ENCODE measurements around the gene SEC16A.

SEC16A gene

GRCh38 chr9:136465500-136466154 is 17.2 kb downstream of the SEC16A start:
- DNase-seq: no peak

GRCh38 chr9:136464241-136464640 is 18.6 kb downstream of the SEC16A start:
- DNase-seq: no peak

GRCh38 chr9:136463578-136463977 is 19.3 kb downstream of the SEC16A start:
- no peak for DNase-seq

- no peak for DNase-seq
Measured at GRCh38 chr9:136462664-136463063, 20.2 kb downstream of the SEC16A start.

- no peak for DNase-seq
Measured at GRCh38 chr9:136460772-136461325, 22.0 kb downstream of the SEC16A start.

GRCh38 chr9:136459425-136459824 is 23.4 kb downstream of the SEC16A start:
- no peak for DNase-seq

- DNase-seq: no peak
Measured at GRCh38 chr9:136457326-136457725, 25.5 kb downstream of the SEC16A start.

- DNase-seq: no peak
Measured at GRCh38 chr9:136456258-136456657, 26.6 kb downstream of the SEC16A start.

- DNase-seq: no peak
Measured at GRCh38 chr9:136455043-136456002, 27.5 kb downstream of the SEC16A start.

GRCh38 chr9:136454026-136454796 is 28.6 kb downstream of the SEC16A start:
- DNase-seq: no peak

- DNase-seq: no peak
Measured at GRCh38 chr9:136453326-136453725, 29.5 kb downstream of the SEC16A start.

- DNase-seq: no peak
Measured at GRCh38 chr9:136451221-136451877, 31.5 kb downstream of the SEC16A start.

GRCh38 chr9:136448655-136449054 is 34.2 kb downstream of the SEC16A start:
- no peak for DNase-seq

- DNase-seq: no peak
Measured at GRCh38 chr9:136447173-136447778, 35.6 kb downstream of the SEC16A start.

GRCh38 chr9:136445799-136446198 is 37.0 kb downstream of the SEC16A start:
- DNase-seq: no peak

- DNase-seq: no peak
Measured at GRCh38 chr9:136444102-136444501, 38.7 kb downstream of the SEC16A start.

GRCh38 chr9:136443687-136444086 is 39.2 kb downstream of the SEC16A start:
- DNase-seq: no peak

- DNase-seq: no peak
Measured at GRCh38 chr9:136443087-136443486, 39.8 kb downstream of the SEC16A start.

GRCh38 chr9:136442265-136442664 is 40.6 kb downstream of the SEC16A start:
- no peak for DNase-seq

- no peak for DNase-seq
Measured at GRCh38 chr9:136441681-136442245, 41.1 kb downstream of the SEC16A start.

GRCh38 chr9:136441191-136441680 is 41.6 kb downstream of the SEC16A start:
- DNase-seq: no peak

Data from NCI-H187 (cell line).